ENCODE results near the gene FAM174C. TPM values are rescaled to one million over a fixed set of nuclear protein-coding genes. Genes with fewer than 3 reads are reported as not detected.

The FAM174C gene
- total and polyA plus RNA-seq, 4 donors, result 14.6 to 79.8 (median 33.8) TPM

GRCh38 chr19:1317274-1318003 lies 42.1 kb downstream of the FAM174C start:
- Histone ChIP-seq H3K9ac (ENCODE audit: low read depth in 1 of 2, low read length in 2 of 2) (no peak overlapping the region), H3K4me3 (ENCODE audit: low read depth in 1 of 3, low read length in 3 of 3) (no peak overlapping the region), H3K27ac (ENCODE audit: low read depth in 1 of 2, low read length in 2 of 2) (no peak overlapping the region), H3K9me3 (ENCODE audit: control insufficient read depth in 4 of 4, low read length in 3 of 4) (no peaks in the 10 kb centered on the region), H3K36me3 (ENCODE audit: control insufficient read depth in 4 of 4, insufficient read depth in 3 of 4, low read depth in 1 of 4, low read length in 3 of 4) (no peaks in the 10 kb centered on the region), H3K4me1 (ENCODE audit: control insufficient read depth in 4 of 4, insufficient read depth in 4 of 4, low read length in 3 of 4) (peaks cover 0 to 12% (median 3%) of the 10 kb centered on the region in 4 donors), H3K27me3 (ENCODE audit: control insufficient read depth in 4 of 4, insufficient read depth in 4 of 4, low read length in 3 of 4) (peaks cover 0 to 2% (median 0%) of the 10 kb centered on the region in 4 donors)
- no peak for DNase-seq (ENCODE audit: low spot score)
- TF ChIP-seq HNF4A (conservative IDR thresholded peaks at IDR 0.05) (no peak), FOXA1 (IDR thresholded peaks at IDR 0.05) (no peak), SP1 (IDR thresholded peaks at IDR 0.05) (no peak), ZBTB33 (IDR thresholded peaks at IDR 0.05) (no peak), TAF1 (conservative IDR thresholded peaks at IDR 0.05) (no peak), FOXA2 (IDR thresholded peaks at IDR 0.05) (no peak), EGR1 (IDR thresholded peaks at IDR 0.05; ENCODE audit: low read depth in 2 of 2) (no peak), RXRA (IDR thresholded peaks at IDR 0.05) (no peak), JUND (IDR thresholded peaks at IDR 0.05) (no peak), MAX (IDR thresholded peaks at IDR 0.05) (no peak), NR2F2 (IDR thresholded peaks at IDR 0.05) (no peak), GABPA (IDR thresholded peaks at IDR 0.05 in 1 of 2, conservative IDR thresholded peaks at IDR 0.05 in 1 of 2) (no peak), REST (IDR thresholded peaks at IDR 0.05) (no peak), ATF3 (IDR thresholded peaks at IDR 0.05) (no peak), RAD21 (IDR thresholded peaks at IDR 0.05) (no peak), CTCF (IDR thresholded peaks at IDR 0.05; ENCODE audit: low read depth, low read length, missing input control) (no peak), HNF4G (IDR thresholded peaks at IDR 0.05) (no peak), YY1 (IDR thresholded peaks at IDR 0.05) (no peak)
- 82% methylated on average over 17 of the region's 17 CpGs for WGBS

All from liver (tissue), 9 donors.